ENCODE data around the gene CDKN1A. TPM values are rescaled to one million over a fixed set of nuclear protein-coding genes. Genes with fewer than 3 reads are reported as not detected.

CDKN1A gene
- total RNA-seq, 4 donors from 2014 or later = 8.8 to 119 (median 75.8) TPM

DNA sequence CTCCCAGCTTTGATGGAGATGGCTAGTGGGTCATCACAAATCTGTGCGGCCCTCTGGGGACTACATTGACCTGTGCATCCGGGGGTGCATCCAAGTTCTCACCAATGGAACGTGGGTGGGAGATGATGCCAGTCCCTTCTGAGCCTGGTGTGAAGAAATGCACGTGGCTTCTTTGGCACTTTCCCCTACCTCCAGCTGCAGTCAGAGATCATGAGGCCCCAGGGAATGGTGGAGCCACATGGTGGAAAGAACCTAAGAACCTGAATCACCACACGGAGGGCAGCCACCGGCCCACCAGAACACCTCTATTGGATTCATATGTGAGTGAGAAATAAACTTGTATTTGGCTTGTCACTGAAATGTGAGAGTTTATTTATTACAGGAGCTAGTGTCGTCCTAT lies 9.9 kb upstream of the CDKN1A start:
- no peaks in the 10 kb centered on the region for H3K9me3 ChIP-seq
- no peak for TF ChIP-seq POLR2A (IDR thresholded peaks at IDR 0.05)
- TF ChIP-seq, protein P1, sequence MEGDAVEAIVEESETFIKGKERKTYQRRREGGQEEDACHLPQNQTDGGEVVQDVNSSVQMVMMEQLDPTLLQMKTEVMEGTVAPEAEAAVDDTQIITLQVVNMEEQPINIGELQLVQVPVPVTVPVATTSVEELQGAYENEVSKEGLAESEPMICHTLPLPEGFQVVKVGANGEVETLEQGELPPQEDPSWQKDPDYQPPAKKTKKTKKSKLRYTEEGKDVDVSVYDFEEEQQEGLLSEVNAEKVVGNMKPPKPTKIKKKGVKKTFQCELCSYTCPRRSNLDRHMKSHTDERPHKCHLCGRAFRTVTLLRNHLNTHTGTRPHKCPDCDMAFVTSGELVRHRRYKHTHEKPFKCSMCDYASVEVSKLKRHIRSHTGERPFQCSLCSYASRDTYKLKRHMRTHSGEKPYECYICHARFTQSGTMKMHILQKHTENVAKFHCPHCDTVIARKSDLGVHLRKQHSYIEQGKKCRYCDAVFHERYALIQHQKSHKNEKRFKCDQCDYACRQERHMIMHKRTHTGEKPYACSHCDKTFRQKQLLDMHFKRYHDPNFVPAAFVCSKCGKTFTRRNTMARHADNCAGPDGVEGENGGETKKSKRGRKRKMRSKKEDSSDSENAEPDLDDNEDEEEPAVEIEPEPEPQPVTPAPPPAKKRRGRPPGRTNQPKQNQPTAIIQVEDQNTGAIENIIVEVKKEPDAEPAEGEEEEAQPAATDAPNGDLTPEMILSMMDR (IDR thresholded peaks at IDR 0.05) = no peak
- no peaks in the 10 kb centered on the region for H3K36me3 ChIP-seq
- no peak overlapping the region for H3K4me3 ChIP-seq
- DNase-seq = no peak
- no peaks in the 10 kb centered on the region for H3K4me1 ChIP-seq
- no peak overlapping the region for H3K27ac ChIP-seq
- H3K27me3 ChIP-seq = no peaks in the 10 kb centered on the region
- intact Hi-C loops (cut with DNase I; ENCODE audit: low total_unique reads) = no loop called here

DNA sequence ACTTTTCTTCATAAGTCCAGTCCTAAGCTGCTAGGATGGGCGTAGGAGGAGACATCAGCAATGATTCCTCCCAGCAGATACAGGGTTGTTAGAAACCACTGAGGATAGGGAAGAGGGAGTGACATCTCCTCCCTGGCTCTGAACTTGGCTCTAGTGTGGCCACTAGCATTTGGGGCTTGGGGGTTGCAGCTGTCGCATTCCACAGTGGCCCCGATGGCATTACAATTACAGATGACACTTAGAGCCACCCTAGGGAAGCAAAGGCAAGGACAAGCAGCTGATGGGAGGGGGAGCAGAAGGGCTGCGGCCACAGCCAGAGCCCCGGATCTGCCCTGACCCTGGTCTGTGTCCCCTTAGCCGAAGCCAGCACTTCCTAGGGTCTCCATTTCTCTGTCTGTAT lies 9.5 kb upstream of the CDKN1A start:
- no peak for DNase-seq
- Histone ChIP-seq H3K4me1 (no peaks in the 10 kb centered on the region), H3K4me3 (no peak overlapping the region), H3K9me3 (no peaks in the 10 kb centered on the region), H3K27me3 (no peaks in the 10 kb centered on the region), H3K36me3 (no peaks in the 10 kb centered on the region), H3K27ac (no peak overlapping the region)
- intact Hi-C loops (cut with DNase I; ENCODE audit: low total_unique reads) = no loop called here
- TF ChIP-seq POLR2A (IDR thresholded peaks at IDR 0.05) = no peak
- TF ChIP-seq, protein P1 (IDR thresholded peaks at IDR 0.05) = no peak

DNA sequence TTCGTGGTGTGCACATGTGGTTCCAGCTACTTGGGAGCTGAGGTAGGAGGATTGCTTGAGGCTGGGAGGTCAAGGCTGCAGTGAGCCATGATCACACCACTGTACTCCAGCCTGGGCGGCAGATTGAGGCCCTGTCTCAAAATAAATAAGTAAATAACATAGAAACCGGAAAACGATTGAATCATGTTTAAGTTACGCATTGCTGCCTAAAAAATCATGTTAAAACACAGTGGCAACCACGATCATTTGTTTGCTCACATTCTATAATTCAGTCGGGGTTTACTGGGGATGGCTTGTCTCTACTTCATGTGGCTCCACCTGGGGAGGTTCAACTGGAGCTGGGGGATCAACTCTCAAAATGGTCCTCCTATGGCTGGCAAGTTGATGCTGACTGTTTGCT lies 8.2 kb upstream of the CDKN1A start:
- Histone ChIP-seq H3K27me3 (no peaks in the 10 kb centered on the region), H3K4me3 (no peak overlapping the region), H3K36me3 (no peaks in the 10 kb centered on the region), H3K9me3 (no peaks in the 10 kb centered on the region), H3K27ac (no peak overlapping the region), H3K4me1 (no peaks in the 10 kb centered on the region)
- intact Hi-C loops (cut with DNase I; ENCODE audit: low total_unique reads) = no loop called here
- DNase-seq = no peak
- TF ChIP-seq, protein P1 (IDR thresholded peaks at IDR 0.05) = no peak

DNA sequence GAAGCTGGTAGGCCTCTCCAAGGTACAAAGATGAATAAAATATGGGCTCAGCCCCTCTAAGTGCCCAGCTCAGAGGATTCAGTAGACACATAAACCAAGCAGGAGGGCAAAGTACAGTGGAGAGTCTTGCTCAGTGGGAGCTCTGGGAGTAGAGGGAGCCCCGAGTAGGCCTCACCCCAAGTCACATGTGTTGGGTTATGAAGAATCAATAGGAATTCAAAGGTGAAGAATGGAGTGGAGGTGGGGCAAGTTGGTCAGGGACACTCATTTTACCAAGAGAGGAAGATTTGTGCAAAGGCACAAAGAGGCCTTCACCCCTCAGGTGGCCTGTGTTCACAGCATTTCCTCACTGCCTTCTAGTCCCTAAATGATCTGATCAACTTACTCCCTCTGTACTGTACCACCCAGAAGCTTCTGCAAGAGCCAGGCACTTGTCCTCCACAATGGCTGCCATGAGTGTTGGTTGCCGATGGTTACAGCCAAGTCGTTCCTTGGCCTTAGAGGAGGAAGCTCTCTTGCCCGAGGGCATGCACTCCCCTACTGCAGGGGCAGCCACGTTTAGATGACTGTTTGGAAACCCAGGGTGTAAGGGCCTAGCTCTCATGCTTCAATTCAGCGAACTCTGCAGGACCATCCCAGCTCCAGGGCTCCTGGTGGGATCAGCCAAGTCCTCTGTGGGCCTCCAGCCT lies 6.7 kb upstream of the CDKN1A start:
- Histone ChIP-seq H3K4me1 (no peaks in the 10 kb centered on the region), H3K9me3 (no peaks in the 10 kb centered on the region), H3K27ac (no peak overlapping the region), H3K36me3 (no peaks in the 10 kb centered on the region), H3K4me3 (no peak overlapping the region), H3K27me3 (no peaks in the 10 kb centered on the region)
- intact Hi-C loops (cut with DNase I; ENCODE audit: low total_unique reads) = no loop called here
- no peak for TF ChIP-seq POLR2A (IDR thresholded peaks at IDR 0.05)
- TF ChIP-seq, protein P1 (IDR thresholded peaks at IDR 0.05) = no peak
- DNase-seq = no peak

DNA sequence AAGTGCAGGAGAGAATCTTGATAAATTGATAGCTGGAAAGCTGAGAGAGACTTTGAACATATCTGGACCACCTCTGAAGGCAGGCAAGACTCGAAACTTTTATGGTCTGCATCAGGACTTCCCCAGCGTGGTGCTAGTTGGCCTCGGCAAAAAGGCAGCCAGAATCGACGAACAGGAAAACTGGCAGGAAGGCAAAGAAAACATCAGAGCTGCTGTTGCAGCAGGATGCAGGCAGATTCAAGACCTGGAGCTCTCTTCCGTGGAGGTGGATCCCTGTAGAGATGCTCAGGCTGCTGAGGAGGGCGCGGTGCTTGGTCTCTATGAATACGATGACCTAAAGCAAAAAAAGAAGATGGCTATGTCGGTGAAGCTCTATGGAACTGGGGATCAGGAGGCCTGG lies 4.6 kb upstream of the CDKN1A start:
- H3K9me3 ChIP-seq = no peaks in the 10 kb centered on the region
- TF ChIP-seq POLR2A (IDR thresholded peaks at IDR 0.05) = no peak
- no peaks in the 10 kb centered on the region for H3K36me3 ChIP-seq
- peaks cover 0 to 5% of the 10 kb centered on the region in 2 donors for H3K4me1 ChIP-seq
- H3K4me3 ChIP-seq = no peak overlapping the region
- H3K27me3 ChIP-seq = no peaks in the 10 kb centered on the region
- no peak overlapping the region for H3K27ac ChIP-seq
- intact Hi-C loops (cut with DNase I; ENCODE audit: low total_unique reads) = no loop called here
- DNase-seq = no peak

DNA sequence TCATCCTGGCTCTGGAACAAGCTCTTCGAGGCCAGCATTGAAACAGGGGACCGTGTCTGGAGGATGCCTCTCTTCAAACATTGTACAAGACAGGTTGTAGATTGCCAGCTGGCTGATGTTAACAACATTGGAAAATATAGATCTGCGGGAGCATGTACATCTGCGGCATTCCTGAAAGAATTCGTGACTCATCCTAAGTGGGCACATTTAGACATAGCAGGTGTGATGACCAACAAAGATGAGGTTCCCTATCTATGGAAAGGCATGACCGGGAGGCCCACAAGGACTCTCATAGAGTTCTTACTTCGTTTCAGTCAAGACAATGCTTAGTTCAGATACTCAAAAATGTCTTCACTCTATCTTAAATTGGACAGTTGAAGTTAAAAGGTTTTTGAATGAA lies 3.6 kb upstream of the CDKN1A start:
- Histone ChIP-seq H3K9me3 (no peaks in the 10 kb centered on the region), H3K4me3 (no peak overlapping the region), H3K36me3 (no peaks in the 10 kb centered on the region), H3K4me1 (peaks cover 0 to 5% of the 10 kb centered on the region in 2 donors), H3K27ac (no peak overlapping the region), H3K27me3 (no peaks in the 10 kb centered on the region)
- TF ChIP-seq POLR2A (IDR thresholded peaks at IDR 0.05) = no peak
- TF ChIP-seq, protein P1 (IDR thresholded peaks at IDR 0.05) = no peak
- no peak for DNase-seq
- intact Hi-C loops (cut with DNase I; ENCODE audit: low total_unique reads) = no loop called here

Data from uterus (tissue), 4 donors.